GM12801 (cell line): ENCODE measurements around the gene IL12RB1.

Source experiments
- CTCF ChIP-seq: IDR thresholded peaks from one replicate; pipeline ENCODE4 v1.5.1; 2011; ENCODE audit warnings: control low read depth; ENCODE audit not compliant: insufficient read length; ENCODE audit errors: extremely low read depth

IL12RB1 gene

DNA sequence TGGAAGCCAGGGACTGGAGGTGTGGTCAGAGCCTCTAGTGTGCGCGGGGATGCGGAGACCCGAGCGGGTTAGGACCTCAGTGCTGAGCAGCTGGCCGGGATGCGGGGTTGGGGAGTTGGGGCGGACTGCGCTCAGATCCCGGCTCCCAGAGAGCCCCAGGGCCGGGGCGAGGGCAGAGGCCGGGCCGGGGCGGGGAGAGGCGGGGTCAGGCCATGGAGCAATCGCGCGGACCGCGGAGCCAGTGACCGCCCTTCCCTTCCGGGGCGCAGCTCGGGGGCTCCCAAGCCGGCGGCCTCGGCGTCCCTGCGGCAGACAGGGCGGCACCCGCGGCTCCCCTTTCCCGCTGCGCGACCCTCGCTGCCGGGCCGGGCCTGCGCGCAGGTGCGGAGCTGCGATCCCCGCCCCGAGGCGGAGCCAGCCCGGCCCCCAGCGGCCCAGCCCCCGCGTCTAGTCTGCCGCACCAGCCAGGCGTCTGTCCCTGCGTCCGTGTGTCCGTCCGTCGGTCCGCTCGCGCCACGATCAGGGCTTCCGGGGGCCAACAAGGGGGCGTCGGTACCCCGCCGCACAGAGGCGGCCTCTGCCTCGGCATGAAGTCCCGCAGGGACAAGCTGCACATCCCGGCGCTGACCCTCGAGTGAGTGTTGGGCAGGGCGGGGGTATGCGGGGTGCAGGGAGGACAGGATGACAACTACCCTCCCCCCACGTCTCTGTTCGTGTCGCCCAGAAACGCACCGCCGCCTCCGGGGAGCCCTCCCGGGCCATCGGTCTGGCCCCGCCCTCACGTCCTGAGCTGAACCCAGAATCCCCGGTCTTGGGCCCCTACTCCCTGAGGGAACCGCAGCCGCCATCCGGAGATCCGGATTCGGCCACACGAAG is 23.2 kb upstream of the IL12RB1 start:
- TF ChIP-seq CTCF = no peak

- TF ChIP-seq CTCF = no peak
These were observed 22.6 kb upstream of the IL12RB1 start for GRCh38 chr19:18109341-18109732.

DNA sequence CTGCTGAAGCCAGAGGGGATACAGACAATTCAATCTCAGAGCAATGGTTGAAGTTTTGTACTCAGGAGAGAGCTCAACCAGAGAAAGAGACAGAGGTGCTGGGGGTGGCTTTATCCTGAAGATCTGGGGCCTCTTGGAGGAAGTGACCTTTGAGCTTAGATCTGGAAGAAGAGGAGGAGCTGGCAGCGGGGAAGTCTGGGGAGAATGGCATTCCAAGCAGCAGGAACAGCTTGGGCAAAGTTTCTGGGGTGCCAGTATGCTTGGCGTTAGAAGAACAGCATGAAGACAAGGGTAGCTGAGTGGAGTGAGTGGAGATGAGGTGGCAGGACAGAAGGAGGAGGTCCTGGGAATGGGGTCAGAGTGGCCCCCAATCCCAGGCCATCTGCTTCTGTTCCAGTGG is 22.2 kb upstream of the IL12RB1 start:
- no peak for TF ChIP-seq CTCF

DNA sequence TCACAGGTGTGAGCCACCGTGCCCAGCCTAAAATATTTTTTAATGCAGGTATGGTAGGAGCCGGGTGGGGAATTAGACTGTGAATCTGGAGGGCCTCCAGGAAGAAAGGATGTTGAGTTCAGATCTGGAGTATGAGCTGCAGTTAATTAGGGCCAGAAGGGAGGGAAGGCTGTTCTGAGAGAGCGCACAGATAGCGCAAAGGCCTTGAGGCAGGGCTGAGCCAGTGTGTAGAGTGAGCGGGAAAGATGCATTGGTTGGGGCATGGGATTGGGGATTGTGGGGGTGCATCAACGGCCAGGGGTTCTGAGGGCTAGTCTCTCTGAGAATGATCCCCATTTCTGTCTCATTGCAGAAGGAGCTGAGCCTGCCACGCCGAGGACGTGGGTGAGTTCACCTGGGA is 20.5 kb upstream of the IL12RB1 start:
- TF ChIP-seq CTCF = no peak

- no peak for TF ChIP-seq CTCF
These were observed 18.0 kb upstream of the IL12RB1 start for GRCh38 chr19:18104793-18105131.

GRCh38 chr19:18102916-18103542 is 16.3 kb upstream of the IL12RB1 start:
- no peak for TF ChIP-seq CTCF

GRCh38 chr19:18101268-18101667 is 14.5 kb upstream of the IL12RB1 start:
- TF ChIP-seq CTCF = no peak
